ENCODE results near the gene CEMP1.
"Not testable (repeated sequence)": the region's sequence is repeated elsewhere in the genome, so short reads cannot be mapped to it uniquely, and the experiment has no call there.

CEMP1 gene

GRCh38 chr16:2531371-2531695 is at the start of gene CEMP1:
Gene CEMP1, minus strand, starts transcription at chr16:2531408. Its CDS starts 335 bp downstream, at chr16:2531073.
- no peak for DNase-seq

DNA sequence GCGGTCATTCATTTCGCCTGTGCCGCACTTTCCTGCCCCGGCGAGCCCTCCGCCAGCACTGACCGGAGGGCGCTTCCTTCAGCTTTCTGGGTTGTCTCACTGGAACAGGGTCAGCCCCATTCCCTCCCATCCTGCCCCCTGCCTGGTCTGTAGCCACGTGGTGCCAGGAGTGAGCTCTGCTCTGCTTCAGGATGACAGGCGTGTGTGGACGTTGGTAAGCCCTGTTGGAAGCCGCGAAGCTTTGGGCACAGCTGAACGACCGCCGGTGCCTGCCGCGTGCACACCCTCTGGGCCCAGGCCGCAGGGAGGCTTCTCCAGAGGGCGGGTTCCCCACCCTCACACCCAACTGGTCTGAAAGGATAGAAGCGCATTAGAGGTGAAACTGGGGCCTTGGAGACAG is 49.6 kb upstream of the CEMP1 start:
- DNase-seq, result not testable (repeated sequence)

- peak; percentile 22 for DNase-seq
These were observed 48.9 kb upstream of the CEMP1 start for GRCh38 chr16:2580143-2580542.

GRCh38 chr16:2578905-2579304 is 47.7 kb upstream of the CEMP1 start:
- not testable (repeated sequence) for DNase-seq

DNA sequence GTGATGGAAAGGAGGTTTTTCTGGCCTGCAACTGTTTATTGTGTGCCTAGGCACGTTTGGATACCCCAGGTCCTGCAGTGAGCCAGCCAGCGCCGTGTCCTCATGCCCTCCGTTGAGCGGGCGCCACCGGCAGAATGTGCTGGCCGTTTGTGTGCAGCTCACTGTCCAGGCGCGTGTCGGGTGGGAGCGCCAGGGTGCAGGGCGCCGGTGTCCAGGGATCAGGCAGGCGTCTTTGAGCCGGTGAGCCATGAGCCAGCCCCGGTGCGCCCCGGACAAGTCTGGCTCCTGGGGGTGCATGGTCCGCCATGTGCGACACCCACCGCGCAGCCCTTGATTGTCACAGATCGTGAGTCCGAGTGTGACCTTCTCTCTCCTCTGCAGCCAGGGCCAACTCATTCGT is 45.8 kb upstream of the CEMP1 start:
- DNase-seq, result not testable (repeated sequence)

GRCh38 chr16:2575839-2576238 is 44.6 kb upstream of the CEMP1 start:
- not testable (repeated sequence) for DNase-seq

GRCh38 chr16:2572704-2573103 is 41.5 kb upstream of the CEMP1 start:
- DNase-seq, result not testable (repeated sequence)

DNA sequence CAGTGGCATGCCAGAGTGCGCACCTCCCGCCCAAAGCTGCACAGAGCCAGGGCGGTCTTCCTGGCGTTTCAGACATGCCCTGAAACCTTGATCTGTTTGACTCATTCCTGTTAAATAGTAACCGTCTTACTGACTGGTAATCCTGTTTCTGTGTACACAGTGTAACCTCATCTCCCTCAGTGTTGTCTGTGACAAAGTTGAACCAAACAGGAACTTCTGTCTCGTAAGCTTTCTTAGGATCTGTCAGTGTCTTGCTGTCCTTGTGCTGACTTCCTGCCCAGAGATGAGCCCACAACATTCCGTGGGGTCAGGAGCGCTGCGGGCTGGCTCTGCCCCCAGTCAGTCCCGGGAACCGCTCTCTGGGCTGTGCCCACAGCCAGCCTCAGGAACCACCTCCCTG is 37.4 kb upstream of the CEMP1 start:
- DNase-seq, result not testable (repeated sequence)

GRCh38 chr16:2567506-2567905 is 36.3 kb upstream of the CEMP1 start:
- DNase-seq, result not testable (repeated sequence)

GRCh38 chr16:2560798-2561133 is 29.6 kb upstream of the CEMP1 start:
- DNase-seq, result not testable (repeated sequence)

DNA sequence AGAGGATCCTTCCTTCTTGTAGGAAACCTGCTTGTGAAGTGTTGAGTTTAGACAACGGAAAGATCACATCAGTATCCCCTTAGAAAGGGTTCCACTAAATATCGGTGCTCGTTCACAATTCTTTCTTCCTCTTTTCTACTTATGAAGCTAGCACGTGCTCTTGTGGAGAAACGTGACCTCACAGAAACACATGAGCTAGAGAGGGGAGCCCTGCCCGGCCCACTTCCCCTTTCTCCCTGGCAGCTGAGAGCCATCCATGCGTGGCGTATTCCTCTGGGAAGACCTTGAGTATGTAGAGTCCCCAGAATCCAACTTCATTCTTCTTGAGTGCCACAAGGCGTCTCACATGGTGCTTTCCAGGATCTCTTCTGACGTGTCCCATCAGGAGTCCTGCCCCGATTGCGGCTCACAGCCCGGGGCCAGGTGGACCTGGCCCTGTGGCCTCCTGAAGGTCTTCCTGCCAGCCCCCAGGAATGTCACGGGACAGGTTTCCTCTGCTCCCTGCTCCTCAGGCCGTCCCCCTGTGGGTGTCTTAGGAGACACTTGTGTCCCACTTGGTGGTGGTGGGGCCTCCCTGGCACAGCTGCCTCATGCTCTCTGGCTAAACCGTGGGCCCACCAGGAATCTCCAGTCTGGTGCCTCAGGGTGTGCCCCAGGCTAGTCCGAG is 29.1 kb upstream of the CEMP1 start:
- not testable (repeated sequence) for DNase-seq

- not testable (repeated sequence) for DNase-seq
These were observed 25.9 kb upstream of the CEMP1 start for GRCh38 chr16:2557150-2557549.

DNA sequence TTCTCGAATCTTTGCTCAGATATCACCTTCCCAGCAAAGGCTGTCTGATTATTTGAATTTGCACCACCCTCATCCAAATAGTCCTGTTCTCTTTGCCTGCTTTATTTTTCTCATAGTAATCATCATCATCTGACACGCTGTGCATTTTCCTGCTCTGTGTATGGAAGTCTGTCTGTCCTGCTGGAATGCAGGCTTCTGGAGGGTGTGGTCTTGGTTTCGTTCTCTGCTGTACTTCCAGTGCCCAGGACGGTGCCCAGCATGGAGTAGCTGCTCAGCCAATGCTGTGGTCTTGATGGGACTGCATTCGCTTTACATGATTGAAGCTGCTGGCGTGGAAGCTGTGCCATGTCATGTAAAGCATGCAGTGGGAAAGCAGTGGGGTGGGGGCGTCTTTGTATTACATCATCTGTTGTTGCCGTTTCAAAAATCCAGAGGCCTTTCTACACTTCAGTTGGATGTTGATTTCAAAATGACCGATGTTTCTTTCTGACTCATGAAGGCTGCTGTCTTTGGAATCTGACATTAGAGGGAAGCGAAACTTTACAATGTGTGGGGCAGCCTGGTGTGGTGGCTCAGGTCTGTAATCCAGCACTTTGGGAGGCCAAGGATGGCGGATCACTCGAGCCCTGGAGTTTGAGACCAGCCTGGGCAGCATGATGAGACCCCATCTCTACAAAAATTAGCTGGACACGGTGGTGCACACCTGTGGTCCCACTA is 23.7 kb upstream of the CEMP1 start:
- not testable (repeated sequence) for DNase-seq

- not testable (repeated sequence) for DNase-seq
These were observed 20.2 kb upstream of the CEMP1 start for GRCh38 chr16:2551420-2551889.

DNA sequence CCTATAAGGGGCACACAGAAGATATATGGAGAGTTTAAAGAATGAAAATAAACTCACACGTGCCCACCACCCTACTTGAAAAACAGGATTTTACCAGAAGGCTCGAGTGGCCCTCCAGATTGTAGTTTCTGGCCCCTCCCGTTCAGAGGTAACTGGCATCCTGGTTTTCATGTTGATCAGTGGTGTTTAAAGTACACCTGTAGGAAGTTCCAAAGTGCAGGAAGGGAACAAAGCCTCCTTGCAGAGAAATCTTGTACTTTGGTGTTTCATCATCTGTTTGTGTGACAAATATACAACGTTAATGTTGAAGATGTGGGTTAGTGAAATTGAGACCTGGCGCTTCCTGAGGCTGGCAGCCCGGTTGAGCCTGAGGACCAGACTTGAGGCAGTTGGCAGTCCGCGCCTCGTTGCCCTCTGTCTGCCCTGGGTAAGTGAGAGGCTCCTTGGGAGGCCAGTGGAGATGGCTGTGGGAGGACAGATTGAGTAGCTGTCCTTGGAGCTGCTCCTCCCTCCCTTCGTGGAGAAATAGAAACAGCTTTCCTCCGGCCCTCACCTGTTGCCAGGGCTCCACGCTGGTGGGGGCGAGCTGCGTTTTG is 19.2 kb upstream of the CEMP1 start:
- not testable (repeated sequence) for DNase-seq

DNA sequence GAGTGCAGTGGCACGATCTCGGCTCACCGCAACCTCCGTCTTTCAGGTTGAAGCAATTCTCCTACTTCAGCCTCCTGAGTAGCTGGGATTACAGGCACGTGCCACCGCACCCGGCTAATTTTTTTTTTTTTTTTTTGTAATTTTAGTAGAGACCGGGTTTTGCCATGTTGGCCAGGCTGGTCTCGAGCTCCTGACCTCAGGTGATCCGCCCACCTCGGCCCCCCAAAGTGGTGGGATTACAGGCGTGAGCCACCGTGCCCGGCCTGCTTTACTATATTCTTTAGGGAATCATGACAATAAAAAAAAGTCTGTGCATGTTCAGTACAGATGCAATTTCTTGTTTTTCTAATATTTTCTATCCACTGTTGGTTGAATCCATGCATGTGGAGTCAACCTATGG is 12.6 kb upstream of the CEMP1 start:
- not testable (repeated sequence) for DNase-seq

DNA sequence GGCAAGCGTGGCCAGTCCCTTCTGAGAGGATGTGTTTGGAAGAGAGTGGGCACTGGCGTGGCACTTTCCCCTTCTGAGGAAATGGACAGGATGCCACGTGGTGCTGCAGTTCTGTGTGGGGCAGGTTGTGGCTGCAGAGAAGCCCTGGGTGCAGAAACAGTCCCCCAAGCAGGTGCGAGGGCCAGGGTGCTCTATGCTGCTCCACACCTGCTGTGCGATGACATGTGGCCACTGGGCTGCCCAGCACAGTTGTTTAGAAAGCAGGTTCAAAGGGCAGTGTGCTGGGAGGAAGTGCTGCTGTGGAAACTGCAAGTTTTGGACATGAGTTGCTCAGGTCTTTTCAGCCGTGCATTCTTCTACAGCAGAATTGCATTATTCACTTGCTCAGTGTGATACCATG is 10.2 kb upstream of the CEMP1 start:
- DNase-seq, result not testable (repeated sequence)

GRCh38 chr16:2540912-2541311 is 9.7 kb upstream of the CEMP1 start:
- DNase-seq, result not testable (repeated sequence)

DNA sequence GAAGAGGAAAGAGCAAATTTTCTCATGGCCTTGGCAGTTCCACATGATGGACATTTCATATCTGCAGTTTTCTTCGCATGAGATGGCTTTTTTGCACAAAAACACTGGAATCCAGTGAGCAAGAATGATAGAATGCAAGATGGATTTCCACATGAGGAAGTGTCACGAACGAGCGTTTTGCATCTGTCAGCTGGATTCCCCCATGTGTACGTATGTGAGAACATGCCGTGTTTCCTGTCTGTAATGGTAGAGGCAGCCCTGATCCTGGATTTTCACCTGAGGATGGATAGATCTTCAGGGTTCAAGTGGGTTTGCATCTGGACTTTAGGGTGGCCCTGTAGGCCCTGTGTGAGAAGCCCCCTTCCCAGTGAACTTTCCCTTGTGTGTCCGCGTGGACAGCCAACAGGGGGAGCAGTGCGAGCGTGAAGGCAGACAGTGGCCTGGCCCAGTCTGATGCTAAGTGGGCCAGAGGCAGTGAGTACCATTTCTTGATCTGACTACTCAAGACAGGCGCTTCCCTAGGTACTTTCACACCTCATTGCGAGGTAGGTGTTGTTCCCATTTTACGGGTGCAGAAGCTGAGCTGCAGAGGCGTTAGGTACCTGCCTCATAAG is 8.7 kb upstream of the CEMP1 start:
- not testable (repeated sequence) for DNase-seq

- not testable (repeated sequence) for DNase-seq
These were observed 8.1 kb upstream of the CEMP1 start for GRCh38 chr16:2539192-2539844.

- peak; percentile 97 for DNase-seq
These were observed 6.5 kb upstream of the CEMP1 start, which contains the start of gene PDPK1 for GRCh38 chr16:2537451-2538379. Gene PDPK1, plus strand, starts transcription at chr16:2538021. Its CDS starts 92 bp downstream, at chr16:2538113.

- no peak for DNase-seq
These were observed 4.4 kb upstream of the CEMP1 start for GRCh38 chr16:2535625-2536013.
